ENCODE measurements around the gene TUBB. TPM values are rescaled to one million over a fixed set of nuclear protein-coding genes. Genes with fewer than 3 reads are reported as not detected.

TUBB gene
- total and polyA plus RNA-seq, 9 of the 15 experiments (the other 6 are each of a cell fraction or from before 2014, with no cell fraction given), result 971 to 2,870 (median 1,478) TPM

DNA sequence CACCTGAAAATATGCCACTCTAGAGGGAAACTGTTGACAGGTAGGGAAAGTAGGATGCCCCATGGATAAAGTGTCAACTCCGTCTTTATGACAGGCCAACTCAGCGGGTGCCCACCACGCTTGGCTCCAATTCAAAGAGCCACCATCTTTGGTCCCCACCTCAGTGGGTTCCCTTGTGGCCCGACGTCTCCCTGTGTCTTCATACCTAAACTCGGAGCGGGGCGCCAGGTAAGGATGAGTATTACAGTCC is 3.3 kb upstream of the TUBB start (continued):
- TF ChIP-seq MYC (IDR thresholded peaks at IDR 0.05; ENCODE audit: low read depth, low read length) (no peak), MYC (CRISPR knock-in tag; IDR thresholded peaks at IDR 0.05; ENCODE audit: borderline replicate concordance, low read depth) (peak; percentile 91), MTA3 (IDR thresholded peaks at IDR 0.05; ENCODE audit: borderline replicate concordance) (no peak), BCOR (IDR thresholded peaks at IDR 0.05) (no peak), XRCC4 (IDR thresholded peaks at IDR 0.05; ENCODE audit: extremely low read depth, insufficient read depth, insufficient read length) (no peak), MAZ (CRISPR knock-in tag; conservative IDR thresholded peaks at IDR 0.05 in 1 of 2, IDR thresholded peaks at IDR 0.05 in 1 of 2) (no peak), SRSF3 (IDR thresholded peaks at IDR 0.05; ENCODE audit: insufficient read depth, low read length) (0 out of 2 replicates have a peak, but pooled peaks have one; percentile 57), SRF (CRISPR knock-in tag; IDR thresholded peaks at IDR 0.05) (no peak), ZNF431 (CRISPR knock-in tag; IDR thresholded peaks at IDR 0.05) (no peak), STAT5A (IDR thresholded peaks at IDR 0.05; ENCODE audit: borderline replicate concordance, low read length) (no peak; the same call in 1 of the 2 replicates), NCOR1 (IDR thresholded peaks at IDR 0.05) (0 out of 2 replicates have a peak, but pooled peaks have one; percentile 26), TEAD1 (CRISPR knock-in tag; IDR thresholded peaks at IDR 0.05) (peak in 1 of 2 experiments; percentile 32; a peak in 2 of 4 replicates), TEAD2 (tag; IDR thresholded peaks at IDR 0.05) (no peak; the same call in 1 of the 2 replicates), SNIP1 (IDR thresholded peaks at IDR 0.05; ENCODE audit: low read depth) (no peak)
- TF ChIP-seq, protein P1, sequence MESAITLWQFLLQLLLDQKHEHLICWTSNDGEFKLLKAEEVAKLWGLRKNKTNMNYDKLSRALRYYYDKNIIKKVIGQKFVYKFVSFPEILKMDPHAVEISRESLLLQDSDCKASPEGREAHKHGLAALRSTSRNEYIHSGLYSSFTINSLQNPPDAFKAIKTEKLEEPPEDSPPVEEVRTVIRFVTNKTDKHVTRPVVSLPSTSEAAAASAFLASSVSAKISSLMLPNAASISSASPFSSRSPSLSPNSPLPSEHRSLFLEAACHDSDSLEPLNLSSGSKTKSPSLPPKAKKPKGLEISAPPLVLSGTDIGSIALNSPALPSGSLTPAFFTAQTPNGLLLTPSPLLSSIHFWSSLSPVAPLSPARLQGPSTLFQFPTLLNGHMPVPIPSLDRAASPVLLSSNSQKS (CRISPR knock-in tag; IDR thresholded peaks at IDR 0.05), result no peak
- TF ChIP-seq, protein P2, sequence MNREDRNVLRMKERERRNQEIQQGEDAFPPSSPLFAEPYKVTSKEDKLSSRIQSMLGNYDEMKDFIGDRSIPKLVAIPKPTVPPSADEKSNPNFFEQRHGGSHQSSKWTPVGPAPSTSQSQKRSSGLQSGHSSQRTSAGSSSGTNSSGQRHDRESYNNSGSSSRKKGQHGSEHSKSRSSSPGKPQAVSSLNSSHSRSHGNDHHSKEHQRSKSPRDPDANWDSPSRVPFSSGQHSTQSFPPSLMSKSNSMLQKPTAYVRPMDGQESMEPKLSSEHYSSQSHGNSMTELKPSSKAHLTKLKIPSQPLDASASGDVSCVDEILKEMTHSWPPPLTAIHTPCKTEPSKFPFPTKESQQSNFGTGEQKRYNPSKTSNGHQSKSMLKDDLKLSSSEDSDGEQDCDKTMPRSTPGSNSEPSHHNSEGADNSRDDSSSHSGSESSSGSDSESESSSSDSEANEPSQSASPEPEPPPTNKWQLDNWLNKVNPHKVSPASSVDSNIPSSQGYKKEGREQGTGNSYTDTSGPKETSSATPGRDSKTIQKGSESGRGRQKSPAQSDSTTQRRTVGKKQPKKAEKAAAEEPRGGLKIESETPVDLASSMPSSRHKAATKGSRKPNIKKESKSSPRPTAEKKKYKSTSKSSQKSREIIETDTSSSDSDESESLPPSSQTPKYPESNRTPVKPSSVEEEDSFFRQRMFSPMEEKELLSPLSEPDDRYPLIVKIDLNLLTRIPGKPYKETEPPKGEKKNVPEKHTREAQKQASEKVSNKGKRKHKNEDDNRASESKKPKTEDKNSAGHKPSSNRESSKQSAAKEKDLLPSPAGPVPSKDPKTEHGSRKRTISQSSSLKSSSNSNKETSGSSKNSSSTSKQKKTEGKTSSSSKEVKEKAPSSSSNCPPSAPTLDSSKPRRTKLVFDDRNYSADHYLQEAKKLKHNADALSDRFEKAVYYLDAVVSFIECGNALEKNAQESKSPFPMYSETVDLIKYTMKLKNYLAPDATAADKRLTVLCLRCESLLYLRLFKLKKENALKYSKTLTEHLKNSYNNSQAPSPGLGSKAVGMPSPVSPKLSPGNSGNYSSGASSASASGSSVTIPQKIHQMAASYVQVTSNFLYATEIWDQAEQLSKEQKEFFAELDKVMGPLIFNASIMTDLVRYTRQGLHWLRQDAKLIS (CRISPR knock-in tag; IDR thresholded peaks at IDR 0.05), result no peak

Data from K562 (cell line).